Eye (tissue), 1 donor: ENCODE measurements around the gene LIPH.
"Not testable (repeated sequence)": the region's sequence is repeated elsewhere in the genome, so short reads cannot be mapped to it uniquely, and the experiment has no call there.

Experiments used
- DNase-seq: peaks from one replicate; pipeline ENCODE4 v3.0.0-alpha.2; 2015

Gene LIPH

GRCh38 chr3:185552358-185552877 is at the start of gene LIPH:
Gene LIPH, minus strand, starts transcription at chr3:185552588. Its CDS starts 117 bp downstream, at chr3:185552471.
- DNase-seq = no peak

- DNase-seq = no peak
Observed at GRCh38 chr3:185595526-185595925, 43.1 kb upstream of the LIPH start.

- DNase-seq = no peak
Observed at GRCh38 chr3:185594073-185594472, 41.7 kb upstream of the LIPH start.

GRCh38 chr3:185586686-185587039 is 34.3 kb upstream of the LIPH start:
- no peak for DNase-seq

GRCh38 chr3:185585859-185586685 is 33.7 kb upstream of the LIPH start, which contains the start of gene SENP2:
Gene SENP2, plus strand, starts transcription at chr3:185586295. Its CDS starts 119 bp downstream, at chr3:185586414.
- peak; percentile 100 for DNase-seq

- DNase-seq = no peak
Observed at GRCh38 chr3:185585518-185585858, 33.1 kb upstream of the LIPH start.

- DNase-seq = no peak
Observed at GRCh38 chr3:185584686-185585085, 32.3 kb upstream of the LIPH start.

- DNase-seq = no peak
Observed at GRCh38 chr3:185583925-185584324, 31.5 kb upstream of the LIPH start.

GRCh38 chr3:185582871-185583270 is 30.5 kb upstream of the LIPH start:
- no peak for DNase-seq

GRCh38 chr3:185582236-185582635 is 29.8 kb upstream of the LIPH start:
- DNase-seq = no peak

- peak; percentile 88 for DNase-seq
Observed at GRCh38 chr3:185575108-185575869, 22.9 kb upstream of the LIPH start.

GRCh38 chr3:185572183-185572582 is 19.8 kb upstream of the LIPH start:
- no peak for DNase-seq

GRCh38 chr3:185561958-185562357 is 9.6 kb upstream of the LIPH start:
- DNase-seq = no peak

GRCh38 chr3:185561374-185561943 is 9.1 kb upstream of the LIPH start:
- DNase-seq = no peak

- DNase-seq = no peak
Observed at GRCh38 chr3:185560676-185561075, 8.3 kb upstream of the LIPH start.

- no peak for DNase-seq
Observed at GRCh38 chr3:185559706-185560090, 7.3 kb upstream of the LIPH start.

- no peak for DNase-seq
Observed at GRCh38 chr3:185558395-185558794, 6.0 kb upstream of the LIPH start.

- not testable (repeated sequence) for DNase-seq
Observed at GRCh38 chr3:185556640-185557039, 4.3 kb upstream of the LIPH start.

- DNase-seq = no peak
Observed at GRCh38 chr3:185555860-185556347, 3.5 kb upstream of the LIPH start.

- no peak for DNase-seq
Observed at GRCh38 chr3:185555101-185555501, 2.7 kb upstream of the LIPH start.

- DNase-seq = no peak
Observed at GRCh38 chr3:185549651-185550111, 2.7 kb downstream of the LIPH start.

GRCh38 chr3:185549122-185549521 is 3.3 kb downstream of the LIPH start:
- DNase-seq = peak; percentile 57

GRCh38 chr3:185540695-185541094 is 11.7 kb downstream of the LIPH start:
- no peak for DNase-seq
